DMS79 (cell line): ENCODE measurements around the gene FBP1.

ENCODE experiments used
- DNase-seq: peaks from one replicate; lab custom pipeline; 2025; lab: John Stamatoyannopoulos, UW

FBP1 gene

GRCh38 chr9:94639061-94639998, at the start of gene FBP1:
TSS of gene FBP1 (minus strand) at chr9:94639518. CDS start at chr9:94639310, 208 bp downstream.
- DNase-seq = no peak

GRCh38 chr9:94687451-94687850, 48.1 kb upstream of the FBP1 start:
- no peak for DNase-seq

GRCh38 chr9:94685359-94685758, 46.0 kb upstream of the FBP1 start:
- DNase-seq = peak; percentile 76

GRCh38 chr9:94681508-94681907, 42.2 kb upstream of the FBP1 start:
- DNase-seq = peak; percentile 30

GRCh38 chr9:94680621-94681020, 41.3 kb upstream of the FBP1 start:
- no peak for DNase-seq

GRCh38 chr9:94680020-94680419, 40.7 kb upstream of the FBP1 start:
- DNase-seq = no peak

- DNase-seq = no peak
Observed at GRCh38 chr9:94679587-94679986, 40.3 kb upstream of the FBP1 start.

- no peak for DNase-seq
Observed at GRCh38 chr9:94677929-94678328, 38.6 kb upstream of the FBP1 start.

GRCh38 chr9:94676446-94677131, 37.3 kb upstream of the FBP1 start:
- no peak for DNase-seq

- DNase-seq = no peak
Observed at GRCh38 chr9:94675008-94675881, 35.9 kb upstream of the FBP1 start.

GRCh38 chr9:94672811-94673487, 33.6 kb upstream of the FBP1 start:
- no peak for DNase-seq

GRCh38 chr9:94668928-94669729, 29.8 kb upstream of the FBP1 start:
- DNase-seq = no peak

GRCh38 chr9:94668418-94668927, 29.2 kb upstream of the FBP1 start:
- no peak for DNase-seq

- DNase-seq = no peak
Observed at GRCh38 chr9:94666364-94667099, 27.2 kb upstream of the FBP1 start.

GRCh38 chr9:94665613-94666012, 26.3 kb upstream of the FBP1 start:
- DNase-seq = no peak

GRCh38 chr9:94664801-94665200, 25.5 kb upstream of the FBP1 start:
- DNase-seq = no peak

GRCh38 chr9:94663640-94664039, 24.3 kb upstream of the FBP1 start:
- no peak for DNase-seq

GRCh38 chr9:94663140-94663539, 23.8 kb upstream of the FBP1 start:
- DNase-seq = no peak

GRCh38 chr9:94657021-94657725, 17.9 kb upstream of the FBP1 start:
- DNase-seq = no peak
